HepG2 (cell line): ENCODE results near the gene GZMH. TPM values are rescaled to one million over a fixed set of nuclear protein-coding genes. Genes with fewer than 3 reads are reported as not detected.

ENCODE experiments used
- ATAC-seq: fragments of 200-7000 bp; cut with Tn5 transposase; 3 replicates; pipeline ENCODE4 v1.9.1; 2020; ENCODE audit warnings: mild to moderate bottlenecking, moderate library complexity
- BruUV-seq: library from RNA; stranded (reverse); fragments of 400-500 nt; replicated peaks from 2 replicates; lab custom pipeline; 2021; lab: Mats Ljungman, UMichigan
- CTCF ChIA-PET: fragments of 300-600 bp; formaldehyde crosslinking; extraction: SDS; loops from one replicate; lab custom pipeline; 2021; ENCODE audit warnings: low total read pairs, inconsistent platforms, low intra/inter-chr PET ratio; lab: Yijun Ruan, JAX
- POLR2A ChIA-PET: fragments of 350-600 bp; sonication (Branson Sonifier 250); formaldehyde crosslinking; loops from one replicate; lab custom pipeline; 2020; ENCODE audit warnings: antibody characterized with exemption, inconsistent platforms; lab: Yijun Ruan, JAX
- DNase-seq: peaks from one replicate; pipeline ENCODE4 v3.0.0-alpha.2; 2015; ENCODE audit warnings: low spot score
- FAIRE-seq: peaks from 3 replicates; lab custom pipeline; 2011; peaks lifted over from hg19 to GRCh38; lab: Jason Lieb, UNC
- H2AFZ ChIP-seq: one replicate; pipeline ENCODE4 v1.6.1; 2011; ENCODE audit warnings: low read length, inconsistent platforms
- H3K27ac ChIP-seq: fragments of 300-600 bp; 3 replicates; pipeline ENCODE4 v1.8.0; 2011; ENCODE audit warnings: mixed run types, mild to moderate bottlenecking, mixed read lengths, low read length, inconsistent platforms; ENCODE audit not compliant: insufficient read depth; ENCODE audit errors: extremely low read length
- H3K27me3 ChIP-seq, 2 experiments: fragments of 200-600 bp in 1 of 2; 2 replicates in 1 of 2; 3 replicates in 1 of 2; pipeline versions ENCODE4 v1.6.0 to v1.8.0; 2011; ENCODE audit warnings: low read length in 2 of 2, mild to moderate bottlenecking in 2 of 2, moderate library complexity in 2 of 2, inconsistent platforms in 1 of 2; ENCODE audit not compliant: insufficient read depth in 2 of 2, control insufficient read depth in 1 of 2
- H3K36me3 ChIP-seq, 2 experiments: fragments of 200-600 bp in 1 of 2; replicated peaks in 1 of 2; 2 replicates in 1 of 2; 3 replicates in 1 of 2; pipeline versions ENCODE4 v1.5.1 to v1.8.0; 2011; ENCODE audit warnings: low read length in 2 of 2, inconsistent platforms in 1 of 2; ENCODE audit not compliant: insufficient read depth in 2 of 2, control insufficient read depth in 1 of 2
- H3K4me1 ChIP-seq: 2 replicates; pipeline ENCODE4 v1.5.1; 2012; ENCODE audit warnings: low read length, inconsistent platforms; ENCODE audit not compliant: insufficient read depth
- H3K4me2 ChIP-seq: 2 replicates; pipeline ENCODE4 v1.6.0; 2011; ENCODE audit warnings: low read depth, low read length, inconsistent platforms
- H3K4me3 ChIP-seq, 3 experiments: fragments of 200-600 bp in 1 of 3; sonication (generic), shearing (Covaris generic) in 1 of 3; replicated peaks in 1 of 3; 2 replicates each; pipeline ENCODE4 v1.5.1; 2011 to 2016; ENCODE audit warnings: low read length in 3 of 3, inconsistent platforms in 2 of 3, low read depth in 2 of 3, mild to moderate bottlenecking in 2 of 3, control low read depth in 1 of 3, mixed read lengths in 1 of 3; ENCODE audit not compliant: insufficient read depth in 1 of 3
- H3K79me2 ChIP-seq: one replicate; pipeline ENCODE4 v1.6.1; 2011; ENCODE audit warnings: low read length, inconsistent platforms; ENCODE audit not compliant: insufficient read depth
- H3K9ac ChIP-seq: 2 replicates; pipeline ENCODE4 v1.6.0; 2011; ENCODE audit warnings: mild to moderate bottlenecking, low read depth, low read length, inconsistent platforms; ENCODE audit not compliant: insufficient read depth
- H3K9me3 ChIP-seq: 2 replicates; pipeline ENCODE4 v1.5.1; 2012; ENCODE audit warnings: mild to moderate bottlenecking, low read length
- H4K20me1 ChIP-seq: 2 replicates; pipeline ENCODE4 v1.6.0; 2011; ENCODE audit warnings: inconsistent platforms, mild to moderate bottlenecking, low read length, moderate library complexity; ENCODE audit not compliant: insufficient read depth
- CBX1 ChIP-seq: IDR thresholded peaks from one replicate; pipeline ENCODE4 v1.6.1; 2016; ENCODE audit warnings: antibody characterized with exemption, low read depth
- CREM ChIP-seq, 2 experiments: sonication (generic) in 1 of 2; formaldehyde crosslinking in 1 of 2; IDR thresholded peaks; 2 replicates each; pipeline versions ENCODE4 v1.4.0 to v1.6.1; 2016 to 2020; ENCODE audit warnings: antibody characterized with exemption in 1 of 2, mild to moderate bottlenecking in 1 of 2, missing genetic modification reagents in 1 of 2
- GLI4 ChIP-seq: sonication (generic); formaldehyde crosslinking; IDR thresholded peaks from 2 replicates; pipeline ENCODE4 v1.5.1; 2020; ENCODE audit warnings: missing genetic modification reagents, mild to moderate bottlenecking, moderate library complexity, borderline replicate concordance
- HCFC1 ChIP-seq: fragments of 150-350 bp; IDR thresholded peaks from 2 replicates; pipeline ENCODE4 v1.6.1; 2014; ENCODE audit warnings: low read depth, low read length
- HNRNPUL1 ChIP-seq: fragments of 200-400 bp; formaldehyde crosslinking; IDR thresholded peaks from 2 replicates; pipeline ENCODE4 v1.6.1; 2017; ENCODE audit warnings: low read depth, mild to moderate bottlenecking, low read length, moderate library complexity
- JARID2 ChIP-seq: sonication (generic); formaldehyde crosslinking; IDR thresholded peaks from 2 replicates; pipeline ENCODE4 v1.8.1; 2023; ENCODE audit warnings: missing genetic modification reagents, inconsistent platforms; ENCODE audit not compliant: insufficient replicate concordance
- PAF1 ChIP-seq: IDR thresholded peaks from 2 replicates; pipeline ENCODE4 v1.6.1; 2016; ENCODE audit warnings: missing genetic modification reagents, missing compliant biosample characterization
- PTBP1 ChIP-seq: fragments of 200-400 bp; formaldehyde crosslinking; IDR thresholded peaks from 2 replicates; pipeline ENCODE4 v1.6.1; 2018; ENCODE audit warnings: low read length, low read depth; ENCODE audit not compliant: poor library complexity, severe bottlenecking
- RCOR2 ChIP-seq: IDR thresholded peaks from 2 replicates; pipeline ENCODE4 v1.6.1; 2016; ENCODE audit warnings: missing biosample characterization, missing genetic modification reagents
- SRSF4 ChIP-seq: fragments of 200-400 bp; formaldehyde crosslinking; IDR thresholded peaks from one replicate; pipeline ENCODE4 v1.6.1; 2018; ENCODE audit warnings: mild to moderate bottlenecking, low read depth, low read length, moderate library complexity; ENCODE audit not compliant: poor library complexity, severe bottlenecking
- TEAD2 ChIP-seq: sonication (generic); formaldehyde crosslinking; IDR thresholded peaks from 2 replicates; pipeline ENCODE4 v1.9.0; 2021; ENCODE audit warnings: missing genetic modification reagents
- ZKSCAN1 ChIP-seq: fragments of 150-350 bp; IDR thresholded peaks from 2 replicates; pipeline ENCODE4 v1.6.1; 2014; ENCODE audit warnings: low read length
- ZNF180 ChIP-seq: sonication (generic); formaldehyde crosslinking; IDR thresholded peaks from 2 replicates; pipeline ENCODE4 v1.4.0; 2020; ENCODE audit warnings: low read depth, missing genetic modification reagents, borderline replicate concordance
- ZNF224 ChIP-seq: sonication (generic); formaldehyde crosslinking; IDR thresholded peaks from 2 replicates; pipeline ENCODE4 v1.5.0; 2020; ENCODE audit warnings: mild to moderate bottlenecking, missing genetic modification reagents
- ZNF850 ChIP-seq: sonication (generic); formaldehyde crosslinking; conservative IDR thresholded peaks from 2 replicates; pipeline ENCODE4 v1.9.0; 2021; ENCODE audit warnings: mild to moderate bottlenecking, missing genetic modification reagents
- WGBS: methylation state at CpG from one replicate; pipeline ENCODE4 v1.1.6; 2017; ENCODE audit warnings: low lambda C conversion rate; 5-methylcytosine and 5-hydroxymethylcytosine counted together
- in situ Hi-C: cut with HindIII; loops from 2 replicates; pipeline ENCODE4 v1.10.0; 2017; ENCODE audit warnings: low pct_unique_long_range_greater_than_20kb; ENCODE audit not compliant: extremely low pct_ligation_motif_present
- intact Hi-C: fragments of 100-400 bp; cut with micrococcal nuclease; formaldehyde crosslinking; loops from one replicate; pipeline ENCODE4 v1.10.0; 2022; ENCODE audit not compliant: unreplicated experiment
- polyA plus RNA-seq, 8 experiments: library from polyadenylated mRNA; depleted of rRNA in 3 of 8; stranded (reverse) in 7 of 8; unstranded in 1 of 8; fragments of >200 nt; fragmentation: Illumina TruSeq in 4 of 8; extraction: Trizol in 4 of 8; gene quantifications; 2 replicates each; pipeline versions ENCODE4 v1.2.1 to v1.2.3, GENCODE V29; 2011 to 2016; ENCODE audit warnings: low read depth in 4 of 8, missing spikeins in 1 of 8, mixed read lengths in 1 of 8; ENCODE audit not compliant: insufficient read depth in 1 of 8
- total RNA-seq, 5 experiments: library from RNA; depleted of rRNA; stranded (reverse); fragments of >200 nt; fragmentation: Illumina TruSeq; extraction: Trizol; gene quantifications; 2 replicates each; pipeline ENCODE4 v1.2.3, GENCODE V29; 2016; ENCODE audit warnings: low read depth in 1 of 5
- TF ChIP-seq, protein P1 (sequence below): sonication (generic); IDR thresholded peaks from 2 replicates; pipeline ENCODE4 v1.6.1; 2016; ENCODE audit warnings: low read depth, borderline replicate concordance
- TF ChIP-seq, protein P2 (sequence below): sonication (generic); formaldehyde crosslinking; IDR thresholded peaks from 2 replicates; pipeline ENCODE4 v1.5.0; 2020; ENCODE audit warnings: missing genetic modification reagents
- TF ChIP-seq, protein P3 (sequence below): sonication (generic); formaldehyde crosslinking; conservative IDR thresholded peaks from 2 replicates; pipeline ENCODE4 v1.4.0; 2020; ENCODE audit warnings: missing genetic modification reagents
- TF ChIP-seq, protein P4 (sequence below): sonication (generic); formaldehyde crosslinking; IDR thresholded peaks from 2 replicates; pipeline ENCODE4 v1.5.0; 2020; ENCODE audit warnings: mild to moderate bottlenecking, missing genetic modification reagents, borderline replicate concordance

Gene GZMH
- total and polyA plus RNA-seq, 2 of the 13 experiments (the other 11 are each of a cell fraction or from before 2014, with no cell fraction given), result 0.08 TPM; not detected in 1

DNA sequence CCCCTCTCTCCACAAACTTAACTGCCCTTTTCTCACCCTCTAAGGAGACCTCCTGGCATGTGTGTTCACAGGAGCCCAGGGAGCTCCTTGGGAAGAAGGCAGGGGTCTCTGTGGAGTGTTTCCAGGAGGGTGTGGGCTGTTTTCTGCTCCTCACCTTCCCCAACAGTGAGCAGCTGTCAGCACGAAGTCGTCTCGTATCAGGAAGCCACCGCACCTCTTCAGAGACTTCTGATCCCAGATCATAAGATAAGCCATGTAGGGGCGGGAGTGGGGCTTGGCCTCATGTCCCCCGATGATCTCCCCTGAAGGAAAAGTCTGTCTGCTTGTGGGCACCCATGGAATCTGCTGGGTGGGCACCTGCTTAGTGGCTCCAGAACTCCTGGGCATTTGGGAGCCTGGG, 23.3 kb upstream of the GZMH start:
- H2AFZ ChIP-seq, result no peak overlapping the region
- TF ChIP-seq ZNF224 (CRISPR knock-in tag) (no peak), HNRNPUL1 (no peak), JARID2 (CRISPR knock-in tag) (no peak), ZKSCAN1 (no peak), SRSF4 (no peak), TEAD2 (CRISPR knock-in tag) (no peak), CBX1 (no peak), CREM (IDR thresholded peaks at IDR 0.05) (no peak), CREM (CRISPR knock-in tag; IDR thresholded peaks at IDR 0.05) (no peak), ZNF180 (CRISPR knock-in tag) (no peak), ZNF850 (CRISPR knock-in tag) (no peak), PTBP1 (no peak), HCFC1 (no peak), RCOR2 (CRISPR knock-in tag) (no peak), PAF1 (CRISPR knock-in tag) (no peak), GLI4 (CRISPR knock-in tag) (no peak)
- TF ChIP-seq, protein P1, sequence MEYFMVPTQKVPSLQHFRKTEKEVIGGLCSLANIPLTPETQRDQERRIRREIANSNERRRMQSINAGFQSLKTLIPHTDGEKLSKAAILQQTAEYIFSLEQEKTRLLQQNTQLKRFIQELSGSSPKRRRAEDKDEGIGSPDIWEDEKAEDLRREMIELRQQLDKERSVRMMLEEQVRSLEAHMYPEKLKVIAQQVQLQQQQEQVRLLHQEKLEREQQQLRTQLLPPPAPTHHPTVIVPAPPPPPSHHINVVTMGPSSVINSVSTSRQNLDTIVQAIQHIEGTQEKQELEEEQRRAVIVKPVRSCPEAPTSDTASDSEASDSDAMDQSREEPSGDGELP, result no peak
- TF ChIP-seq, protein P2, sequence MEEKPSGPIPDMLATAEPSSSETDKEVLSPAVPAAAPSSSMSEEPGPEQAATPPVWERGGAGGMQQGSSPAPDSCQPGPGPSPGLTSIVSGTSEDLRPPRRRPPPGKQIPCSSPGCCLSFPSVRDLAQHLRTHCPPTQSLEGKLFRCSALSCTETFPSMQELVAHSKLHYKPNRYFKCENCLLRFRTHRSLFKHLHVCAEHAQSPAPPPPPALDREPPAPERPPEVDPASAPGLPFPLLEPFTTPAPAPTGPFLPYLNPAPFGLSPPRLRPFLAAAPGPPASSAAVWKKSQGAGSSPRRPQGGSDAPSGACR (CRISPR knock-in tag), result no peak
- TF ChIP-seq, protein P3, sequence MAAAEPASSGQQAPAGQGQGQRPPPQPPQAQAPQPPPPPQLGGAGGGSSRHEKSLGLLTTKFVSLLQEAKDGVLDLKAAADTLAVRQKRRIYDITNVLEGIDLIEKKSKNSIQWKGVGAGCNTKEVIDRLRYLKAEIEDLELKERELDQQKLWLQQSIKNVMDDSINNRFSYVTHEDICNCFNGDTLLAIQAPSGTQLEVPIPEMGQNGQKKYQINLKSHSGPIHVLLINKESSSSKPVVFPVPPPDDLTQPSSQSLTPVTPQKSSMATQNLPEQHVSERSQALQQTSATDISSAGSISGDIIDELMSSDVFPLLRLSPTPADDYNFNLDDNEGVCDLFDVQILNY (CRISPR knock-in tag), result no peak
- TF ChIP-seq, protein P4, sequence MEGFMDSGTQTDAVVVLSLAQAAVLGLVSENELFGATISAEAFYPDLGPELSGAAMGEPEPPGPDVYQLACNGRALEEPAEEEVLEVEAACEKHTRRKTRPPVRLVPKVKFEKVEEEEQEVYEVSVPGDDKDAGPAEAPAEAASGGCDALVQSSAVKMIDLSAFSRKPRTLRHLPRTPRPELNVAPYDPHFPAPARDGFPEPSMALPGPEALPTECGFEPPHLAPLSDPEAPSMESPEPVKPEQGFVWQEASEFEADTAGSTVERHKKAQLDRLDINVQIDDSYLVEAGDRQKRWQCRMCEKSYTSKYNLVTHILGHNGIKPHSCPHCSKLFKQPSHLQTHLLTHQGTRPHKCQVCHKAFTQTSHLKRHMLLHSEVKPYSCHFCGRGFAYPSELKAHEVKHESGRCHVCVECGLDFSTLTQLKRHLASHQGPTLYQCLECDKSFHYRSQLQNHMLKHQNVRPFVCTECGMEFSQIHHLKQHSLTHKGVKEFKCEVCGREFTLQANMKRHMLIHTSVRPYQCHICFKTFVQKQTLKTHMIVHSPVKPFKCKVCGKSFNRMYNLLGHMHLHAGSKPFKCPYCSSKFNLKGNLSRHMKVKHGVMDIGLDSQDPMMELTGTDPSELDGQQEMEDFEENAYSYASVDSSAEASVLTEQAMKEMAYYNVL (CRISPR knock-in tag), result no peak
- in situ Hi-C loops (no loop called here), intact Hi-C loops (no loop called here)
- whole genome bisulfite sequencing, result 10% methylated on average over 6 of the region's 6 CpGs
- DNase-seq (peak; percentile 2), FAIRE-seq (no peak), ATAC-seq (no peak)
- H3K36me3 ChIP-seq, result no peaks in the 10 kb centered on the region
- H3K79me2 ChIP-seq, result no peaks in the 10 kb centered on the region
- H3K4me1 ChIP-seq, result no peaks in the 10 kb centered on the region
- POLR2A ChIA-PET, result no interaction called here
- no peak overlapping the region for H3K9ac ChIP-seq
- H3K4me3 ChIP-seq, result no peak overlapping the region
- CTCF ChIA-PET, result no interaction called here
- H3K4me2 ChIP-seq, result no peak overlapping the region
- H3K27ac ChIP-seq, result no peak overlapping the region
- H3K27me3 ChIP-seq, result no peaks in the 10 kb centered on the region; a peak in 1 of 5 replicates
- no TSS peak for BruUV-seq
- no peaks in the 10 kb centered on the region for H4K20me1 ChIP-seq
- H3K9me3 ChIP-seq, result no peaks in the 10 kb centered on the region
